ENCODE measurements around the gene TSHZ2. TPM values are rescaled to one million over a fixed set of nuclear protein-coding genes. Genes with fewer than 3 reads are reported as not detected.

Gene TSHZ2
- total and polyA plus RNA-seq, 9 of the 15 experiments (the other 6 are each of a cell fraction or from before 2014, with no cell fraction given): 0.03 to 0.20 (median 0.05) TPM; not detected in 4

DNA sequence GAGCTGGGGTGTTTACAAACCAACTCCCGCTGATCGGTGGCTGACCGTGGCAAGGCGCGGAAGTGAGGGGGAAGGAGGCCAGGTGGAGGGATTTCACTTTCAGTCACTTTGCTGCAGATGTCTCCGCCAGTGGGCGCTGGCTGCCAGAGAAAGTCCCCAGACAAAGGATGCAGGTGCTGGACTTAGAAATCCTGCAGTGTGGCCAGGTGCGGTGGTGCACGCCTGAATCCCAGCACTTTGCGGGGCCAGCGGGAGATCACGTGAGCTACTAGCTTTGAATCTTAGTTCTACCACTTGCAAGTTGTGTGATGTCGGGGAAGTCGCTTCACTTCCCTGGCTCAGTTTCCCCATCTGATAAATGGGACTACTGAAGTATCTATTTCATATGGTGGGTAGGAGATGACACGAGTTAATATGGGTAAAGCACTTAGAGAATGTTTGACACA is 441.1 kb downstream of the TSHZ2 start (continued):
- no peak for TF ChIP-seq TAF7 (tag; IDR thresholded peaks at IDR 0.05)
- TF ChIP-seq ZFPM2 (CRISPR knock-in tag; IDR thresholded peaks at IDR 0.05): no peak
- TF ChIP-seq BHLHE40 (IDR thresholded peaks at IDR 0.05; ENCODE audit: low read length): peak; percentile 44; the same call in 1 of the 2 replicates
- no peak for TF ChIP-seq TSC22D4 (tag; IDR thresholded peaks at IDR 0.05)
- TF ChIP-seq, protein P1, sequence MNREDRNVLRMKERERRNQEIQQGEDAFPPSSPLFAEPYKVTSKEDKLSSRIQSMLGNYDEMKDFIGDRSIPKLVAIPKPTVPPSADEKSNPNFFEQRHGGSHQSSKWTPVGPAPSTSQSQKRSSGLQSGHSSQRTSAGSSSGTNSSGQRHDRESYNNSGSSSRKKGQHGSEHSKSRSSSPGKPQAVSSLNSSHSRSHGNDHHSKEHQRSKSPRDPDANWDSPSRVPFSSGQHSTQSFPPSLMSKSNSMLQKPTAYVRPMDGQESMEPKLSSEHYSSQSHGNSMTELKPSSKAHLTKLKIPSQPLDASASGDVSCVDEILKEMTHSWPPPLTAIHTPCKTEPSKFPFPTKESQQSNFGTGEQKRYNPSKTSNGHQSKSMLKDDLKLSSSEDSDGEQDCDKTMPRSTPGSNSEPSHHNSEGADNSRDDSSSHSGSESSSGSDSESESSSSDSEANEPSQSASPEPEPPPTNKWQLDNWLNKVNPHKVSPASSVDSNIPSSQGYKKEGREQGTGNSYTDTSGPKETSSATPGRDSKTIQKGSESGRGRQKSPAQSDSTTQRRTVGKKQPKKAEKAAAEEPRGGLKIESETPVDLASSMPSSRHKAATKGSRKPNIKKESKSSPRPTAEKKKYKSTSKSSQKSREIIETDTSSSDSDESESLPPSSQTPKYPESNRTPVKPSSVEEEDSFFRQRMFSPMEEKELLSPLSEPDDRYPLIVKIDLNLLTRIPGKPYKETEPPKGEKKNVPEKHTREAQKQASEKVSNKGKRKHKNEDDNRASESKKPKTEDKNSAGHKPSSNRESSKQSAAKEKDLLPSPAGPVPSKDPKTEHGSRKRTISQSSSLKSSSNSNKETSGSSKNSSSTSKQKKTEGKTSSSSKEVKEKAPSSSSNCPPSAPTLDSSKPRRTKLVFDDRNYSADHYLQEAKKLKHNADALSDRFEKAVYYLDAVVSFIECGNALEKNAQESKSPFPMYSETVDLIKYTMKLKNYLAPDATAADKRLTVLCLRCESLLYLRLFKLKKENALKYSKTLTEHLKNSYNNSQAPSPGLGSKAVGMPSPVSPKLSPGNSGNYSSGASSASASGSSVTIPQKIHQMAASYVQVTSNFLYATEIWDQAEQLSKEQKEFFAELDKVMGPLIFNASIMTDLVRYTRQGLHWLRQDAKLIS (CRISPR knock-in tag; IDR thresholded peaks at IDR 0.05): no peak
- TF ChIP-seq CCNT2 (IDR thresholded peaks at IDR 0.05; ENCODE audit: borderline replicate concordance, extremely low read depth, insufficient read length, low read depth, low read length): no peak
- no peak for TF ChIP-seq RB1 (IDR thresholded peaks at IDR 0.05; ENCODE audit: low read depth)
- no peak for TF ChIP-seq STAT5B (CRISPR knock-in tag; IDR thresholded peaks at IDR 0.05)
- TF ChIP-seq C11orf30 (IDR thresholded peaks at IDR 0.05; ENCODE audit: low read depth): no peak
- no peak for TF ChIP-seq PHF21A (IDR thresholded peaks at IDR 0.05; ENCODE audit: borderline replicate concordance, low read depth)
- TF ChIP-seq SMAD3 (CRISPR knock-in tag; conservative IDR thresholded peaks at IDR 0.05): no peak
- no peak for TF ChIP-seq ZNF133 (CRISPR knock-in tag; IDR thresholded peaks at IDR 0.05)
- TF ChIP-seq, protein P2, sequence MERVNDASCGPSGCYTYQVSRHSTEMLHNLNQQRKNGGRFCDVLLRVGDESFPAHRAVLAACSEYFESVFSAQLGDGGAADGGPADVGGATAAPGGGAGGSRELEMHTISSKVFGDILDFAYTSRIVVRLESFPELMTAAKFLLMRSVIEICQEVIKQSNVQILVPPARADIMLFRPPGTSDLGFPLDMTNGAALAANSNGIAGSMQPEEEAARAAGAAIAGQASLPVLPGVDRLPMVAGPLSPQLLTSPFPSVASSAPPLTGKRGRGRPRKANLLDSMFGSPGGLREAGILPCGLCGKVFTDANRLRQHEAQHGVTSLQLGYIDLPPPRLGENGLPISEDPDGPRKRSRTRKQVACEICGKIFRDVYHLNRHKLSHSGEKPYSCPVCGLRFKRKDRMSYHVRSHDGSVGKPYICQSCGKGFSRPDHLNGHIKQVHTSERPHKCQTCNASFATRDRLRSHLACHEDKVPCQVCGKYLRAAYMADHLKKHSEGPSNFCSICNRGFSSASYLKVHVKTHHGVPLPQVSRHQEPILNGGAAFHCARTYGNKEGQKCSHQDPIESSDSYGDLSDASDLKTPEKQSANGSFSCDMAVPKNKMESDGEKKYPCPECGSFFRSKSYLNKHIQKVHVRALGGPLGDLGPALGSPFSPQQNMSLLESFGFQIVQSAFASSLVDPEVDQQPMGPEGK (CRISPR knock-in tag; IDR thresholded peaks at IDR 0.05; ENCODE audit: borderline replicate concordance): no peak
- no peak for TF ChIP-seq COPS2 (conservative IDR thresholded peaks at IDR 0.05)
- no peak for TF ChIP-seq GABPB1 (CRISPR knock-in tag; IDR thresholded peaks at IDR 0.05)
- no peak for TF ChIP-seq SRF (CRISPR knock-in tag; IDR thresholded peaks at IDR 0.05)
- TF ChIP-seq DIDO1 (tag; IDR thresholded peaks at IDR 0.05; ENCODE audit: low read depth): no peak
- no peak for TF ChIP-seq CREM (IDR thresholded peaks at IDR 0.05; ENCODE audit: low read depth)
- TF ChIP-seq JUND (IDR thresholded peaks at IDR 0.05; ENCODE audit: borderline replicate concordance, low read depth, low read length): 0 out of 2 replicates have a peak, but pooled peaks have one; percentile 33
- no peak for TF ChIP-seq JUND (tag; IDR thresholded peaks at IDR 0.05; ENCODE audit: borderline replicate concordance, low read depth, low read length)
- no peak for TF ChIP-seq SRSF9 (IDR thresholded peaks at IDR 0.05; ENCODE audit: borderline replicate concordance, low read depth, low read length)
- TF ChIP-seq POLR3A (IDR thresholded peaks at IDR 0.05; ENCODE audit: borderline replicate concordance, extremely low read depth, insufficient read depth, insufficient read length): no peak
- no peak for TF ChIP-seq HDGF (IDR thresholded peaks at IDR 0.05)
- TF ChIP-seq, protein P3, sequence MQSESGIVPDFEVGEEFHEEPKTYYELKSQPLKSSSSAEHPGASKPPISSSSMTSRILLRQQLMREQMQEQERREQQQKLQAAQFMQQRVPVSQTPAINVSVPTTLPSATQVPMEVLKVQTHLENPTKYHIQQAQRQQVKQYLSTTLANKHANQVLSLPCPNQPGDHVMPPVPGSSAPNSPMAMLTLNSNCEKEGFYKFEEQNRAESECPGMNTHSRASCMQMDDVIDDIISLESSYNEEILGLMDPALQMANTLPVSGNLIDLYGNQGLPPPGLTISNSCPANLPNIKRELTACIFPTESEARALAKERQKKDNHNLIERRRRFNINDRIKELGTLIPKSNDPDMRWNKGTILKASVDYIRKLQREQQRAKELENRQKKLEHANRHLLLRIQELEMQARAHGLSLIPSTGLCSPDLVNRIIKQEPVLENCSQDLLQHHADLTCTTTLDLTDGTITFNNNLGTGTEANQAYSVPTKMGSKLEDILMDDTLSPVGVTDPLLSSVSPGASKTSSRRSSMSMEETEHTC (IDR thresholded peaks at IDR 0.05): no peak
